ENCODE measurements around the gene FRYL. TPM values are rescaled to one million over a fixed set of nuclear protein-coding genes. Genes with fewer than 3 reads are reported as not detected.
"Not testable (repeated sequence)": the region's sequence is repeated elsewhere in the genome, so short reads cannot be mapped to it uniquely, and the experiment has no call there.

FRYL gene
- polyA plus RNA-seq, 1 donor from 2014 or later = 29.6 TPM

- peaks cover 2% of the 10 kb centered on the region for H3K36me3 Mint-ChIP-seq
- no peaks in the 10 kb centered on the region for H3K9me3 Mint-ChIP-seq
- H3K4me3 Mint-ChIP-seq = no peak overlapping the region
- no peak overlapping the region for H3K27ac Mint-ChIP-seq
- H3K27me3 Mint-ChIP-seq = no peaks in the 10 kb centered on the region
- H3K4me1 Mint-ChIP-seq = peaks cover 31 to 58% (median 41%) of the 10 kb centered on the region in 3 donors
These were observed 33.3 kb downstream of the FRYL start for GRCh38 chr4:48746608-48747362.

GRCh38 chr4:48745223-48745622, 34.9 kb downstream of the FRYL start:
- not testable (repeated sequence) for H3K4me3 Mint-ChIP-seq, H3K27ac Mint-ChIP-seq, H3K9me3 Mint-ChIP-seq, H3K27me3 Mint-ChIP-seq, H3K36me3 Mint-ChIP-seq
- peaks cover 28 to 56% (median 36%) of the 10 kb centered on the region in 3 donors for H3K4me1 Mint-ChIP-seq

- H3K4me3 Mint-ChIP-seq = peak overlapping the region in 2 of 4 donors; percentile 12 to 65
- no peaks in the 10 kb centered on the region for H3K9me3 Mint-ChIP-seq
- H3K36me3 Mint-ChIP-seq = no peaks in the 10 kb centered on the region
- H3K27me3 Mint-ChIP-seq = no peaks in the 10 kb centered on the region
- peaks cover 40 to 56% (median 56%) of the 10 kb centered on the region in 3 donors for H3K4me1 Mint-ChIP-seq
- peak overlapping the region in 2 of 3 donors; percentile 9 to 50 for H3K27ac Mint-ChIP-seq
These were observed 37.7 kb downstream of the FRYL start for GRCh38 chr4:48742412-48742811.

- Mint-ChIP-seq H3K27ac (peak overlapping the region in 1 of 3 donors; percentile 11), H3K9me3 (peaks cover 0 to 5% (median 3%) of the 10 kb centered on the region in 3 donors), H3K27me3 (no peaks in the 10 kb centered on the region), H3K4me3 (peak overlapping the region in 1 of 4 donors; percentile 66), H3K36me3 (peaks cover 3% of the 10 kb centered on the region), H3K4me1 (peaks cover 42 to 57% (median 48%) of the 10 kb centered on the region in 3 donors)
These were observed 40.5 kb downstream of the FRYL start for GRCh38 chr4:48739560-48740019.

GRCh38 chr4:48738856-48739255, 41.2 kb downstream of the FRYL start:
- Mint-ChIP-seq H3K36me3 (peaks cover 3% of the 10 kb centered on the region), H3K27ac (peak overlapping the region in 1 of 3 donors; percentile 18), H3K4me1 (peaks cover 42 to 57% (median 52%) of the 10 kb centered on the region in 3 donors), H3K27me3 (no peaks in the 10 kb centered on the region), H3K4me3 (no peak overlapping the region), H3K9me3 (peaks cover 0 to 5% (median 3%) of the 10 kb centered on the region in 3 donors)

- H3K4me1 Mint-ChIP-seq = peaks cover 45 to 78% (median 70%) of the 10 kb centered on the region in 3 donors
- not testable (repeated sequence) for H3K27ac Mint-ChIP-seq, H3K27me3 Mint-ChIP-seq, H3K9me3 Mint-ChIP-seq
- H3K4me3 Mint-ChIP-seq = peak overlapping the region in 2 of 4 donors; percentile 36 to 56
- H3K36me3 Mint-ChIP-seq = peaks cover 12% of the 10 kb centered on the region
These were observed 51.1 kb downstream of the FRYL start for GRCh38 chr4:48728906-48729496.

GRCh38 chr4:48727666-48728459, 52.2 kb downstream of the FRYL start:
- Mint-ChIP-seq H3K27ac (peak overlapping the region in 1 of 3 donors; percentile 40), H3K27me3 (no peaks in the 10 kb centered on the region), H3K36me3 (peaks cover 12% of the 10 kb centered on the region), H3K4me1 (peaks cover 46 to 79% (median 69%) of the 10 kb centered on the region in 3 donors), H3K9me3 (peaks cover 0 to 2% (median 0%) of the 10 kb centered on the region in 3 donors), H3K4me3 (peak overlapping the region in 1 of 4 donors; percentile 56)

- peaks cover 11% of the 10 kb centered on the region for H3K36me3 Mint-ChIP-seq
- H3K9me3 Mint-ChIP-seq = no peaks in the 10 kb centered on the region
- H3K4me1 Mint-ChIP-seq = peaks cover 30 to 66% (median 52%) of the 10 kb centered on the region in 3 donors
- no peaks in the 10 kb centered on the region for H3K27me3 Mint-ChIP-seq
- H3K4me3 Mint-ChIP-seq = no peak overlapping the region
- H3K27ac Mint-ChIP-seq = peak overlapping the region in 1 of 3 donors; percentile 11
These were observed 54.7 kb downstream of the FRYL start for GRCh38 chr4:48725414-48725813.

GRCh38 chr4:48722509-48723446, 57.3 kb downstream of the FRYL start:
- H3K4me3 Mint-ChIP-seq = no peak overlapping the region
- peaks cover 14% of the 10 kb centered on the region for H3K36me3 Mint-ChIP-seq
- H3K27ac Mint-ChIP-seq = peak overlapping the region in 1 of 3 donors; percentile 28
- H3K9me3 Mint-ChIP-seq = peaks cover under 1 to 9% (median 3%) of the 10 kb centered on the region in 3 donors
- peaks cover 12 to 47% (median 34%) of the 10 kb centered on the region in 3 donors for H3K4me1 Mint-ChIP-seq
- no peaks in the 10 kb centered on the region for H3K27me3 Mint-ChIP-seq

GRCh38 chr4:48720459-48720858, 59.6 kb downstream of the FRYL start:
- Mint-ChIP-seq H3K27ac (peak overlapping the region in 1 of 3 donors; percentile 5), H3K4me1 (peaks cover 7 to 31% (median 15%) of the 10 kb centered on the region in 3 donors)

GRCh38 chr4:48718818-48719465, 61.1 kb downstream of the FRYL start:
- peaks cover 9% of the 10 kb centered on the region for H3K36me3 Mint-ChIP-seq
- peaks cover 2 to 9% (median 7%) of the 10 kb centered on the region in 3 donors for H3K9me3 Mint-ChIP-seq
- H3K4me3 Mint-ChIP-seq = peak overlapping the region in 1 of 4 donors; percentile 43
- no peak overlapping the region for H3K27ac Mint-ChIP-seq
- H3K27me3 Mint-ChIP-seq = no peaks in the 10 kb centered on the region
- H3K4me1 Mint-ChIP-seq = peaks cover 5 to 18% (median 8%) of the 10 kb centered on the region in 3 donors

More at GRCh38 chr4:48720459-48720858, 59.6 kb downstream of the FRYL start:
- Mint-ChIP-seq H3K27me3 (no peaks in the 10 kb centered on the region), H3K9me3 (peaks cover 2 to 9% (median 7%) of the 10 kb centered on the region in 3 donors), H3K4me3 (no peak overlapping the region), H3K36me3 (peaks cover 11% of the 10 kb centered on the region)

- H3K9me3 Mint-ChIP-seq, H3K27me3 Mint-ChIP-seq, H3K4me3 Mint-ChIP-seq, H3K27ac Mint-ChIP-seq: not testable (repeated sequence)
- Mint-ChIP-seq H3K36me3 (peaks cover 13% of the 10 kb centered on the region), H3K4me1 (peaks cover 2 to 12% (median 4%) of the 10 kb centered on the region in 3 donors)
These were observed 63.8 kb downstream of the FRYL start for GRCh38 chr4:48716285-48716684.

- Mint-ChIP-seq H3K27me3 (no peaks in the 10 kb centered on the region), H3K4me1 (peaks cover 2 to 11% (median 3%) of the 10 kb centered on the region in 3 donors), H3K36me3 (peaks cover 14% of the 10 kb centered on the region), H3K4me3 (no peak overlapping the region), H3K9me3 (peaks cover 0 to 4% (median 0%) of the 10 kb centered on the region in 3 donors), H3K27ac (no peak overlapping the region)
These were observed 69.5 kb downstream of the FRYL start for GRCh38 chr4:48710446-48711209.
